HG02840 (cell line): ENCODE measurements around the gene ZC3H4.
"Not testable (repeated sequence)": the region's sequence is repeated elsewhere in the genome, so short reads cannot be mapped to it uniquely, and the experiment has no call there.

Experiments
- ATAC-seq: cut with Tn5 transposase; IDR thresholded peaks from one replicate; pipeline ENCODE4 v1.9.1; 2021; ENCODE audit warnings: mild to moderate bottlenecking, moderate library complexity, moderate number of reproducible peaks; ENCODE audit not compliant: unreplicated experiment, low FRiP score

ZC3H4 gene

DNA sequence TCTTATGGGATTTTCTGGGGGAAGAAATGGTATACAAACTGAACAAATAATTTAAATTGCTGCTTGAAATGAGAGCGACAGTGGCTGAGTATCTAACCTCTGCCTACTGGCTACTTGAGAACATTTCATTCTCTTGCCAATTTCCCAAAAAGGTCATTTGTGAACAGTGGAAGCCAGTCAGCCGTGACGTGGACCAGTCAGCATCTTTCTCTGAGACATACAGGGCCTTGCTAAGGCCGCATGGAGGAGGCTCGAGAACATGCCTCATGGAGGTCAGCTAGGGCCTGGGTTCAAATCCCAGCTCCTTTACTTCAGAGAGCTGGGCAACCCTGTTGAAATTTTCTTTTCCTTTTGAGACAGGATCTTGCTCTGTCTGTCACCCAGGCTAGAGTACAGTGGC, 20.3 kb downstream of the ZC3H4 start:
- ATAC-seq, result no peak

DNA sequence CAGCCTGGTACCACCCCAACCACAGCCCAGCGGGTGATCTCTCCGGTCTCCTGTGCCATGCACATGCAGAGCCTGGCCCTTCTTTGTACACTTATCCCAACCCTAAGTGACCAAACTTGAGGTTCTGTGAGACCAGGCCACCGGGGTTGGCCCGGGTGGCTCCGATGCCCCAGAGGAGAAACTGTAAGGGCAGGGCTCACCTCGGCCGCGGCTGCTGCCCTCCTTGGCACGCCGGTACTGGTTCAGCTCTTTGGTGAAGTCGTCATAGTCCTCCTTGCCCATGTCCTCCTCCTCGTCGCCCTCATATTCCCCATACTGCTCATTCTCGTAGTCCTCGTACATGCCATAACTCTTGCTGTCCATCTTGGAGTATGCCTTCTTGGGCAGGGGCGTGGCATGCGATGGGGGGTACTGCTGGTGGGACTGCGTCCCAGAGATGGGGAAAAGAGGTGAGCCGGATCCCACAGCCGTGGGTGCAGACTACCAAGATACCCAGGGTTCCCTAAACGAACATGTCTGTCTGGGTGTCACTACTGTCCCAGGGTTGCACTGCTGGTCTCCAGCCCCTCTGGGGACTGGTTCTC, 23.7 kb downstream of the ZC3H4 start:
- no peak for ATAC-seq

DNA sequence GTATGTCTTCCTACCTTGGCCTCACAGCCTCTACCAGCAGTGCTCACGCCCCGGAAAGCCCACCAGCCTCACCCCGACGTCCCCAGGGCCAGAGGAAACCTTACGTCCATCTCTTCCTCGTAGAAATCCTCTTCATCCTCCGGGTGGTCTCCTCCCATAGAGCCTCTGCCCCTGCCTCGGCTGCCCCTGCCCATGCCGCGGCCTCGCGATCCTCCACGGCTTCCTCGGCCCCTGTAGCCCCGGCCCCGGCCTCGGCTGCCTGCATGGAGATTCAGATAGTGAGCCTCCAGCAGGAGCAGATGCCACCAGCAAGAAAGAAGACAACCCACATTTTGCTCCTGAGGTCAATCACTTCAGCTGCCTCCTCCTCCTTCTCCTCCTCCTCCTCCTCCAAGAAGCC, 27.3 kb downstream of the ZC3H4 start:
- ATAC-seq, result no peak

DNA sequence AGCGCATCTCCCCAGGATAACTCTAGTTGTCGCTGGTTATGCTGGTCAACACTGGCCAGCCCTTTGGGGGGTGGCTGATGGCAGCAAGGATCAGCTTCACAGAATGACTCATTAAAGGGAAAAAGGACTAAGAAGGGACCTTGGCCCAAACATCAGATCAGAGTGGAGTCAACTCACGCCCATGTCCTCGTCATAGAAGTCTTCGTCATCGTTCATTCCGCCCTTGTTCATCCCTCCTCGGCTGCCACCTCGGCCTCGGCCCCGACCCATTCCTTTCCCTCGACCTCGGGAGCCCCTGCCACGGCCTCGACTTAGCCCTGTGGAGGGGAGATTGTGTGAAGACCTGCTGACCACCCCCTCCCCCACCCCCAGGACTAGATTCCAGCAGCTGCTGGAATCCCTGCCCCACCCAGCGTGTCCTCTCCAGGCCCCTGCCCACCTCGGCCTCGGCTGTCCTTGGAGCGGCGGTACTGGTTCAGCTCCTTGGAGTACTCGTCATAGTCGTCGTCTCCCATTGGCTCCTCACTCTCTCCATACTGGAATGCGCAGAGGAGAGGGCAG, 28.6 kb downstream of the ZC3H4 start:
- no peak for ATAC-seq

DNA sequence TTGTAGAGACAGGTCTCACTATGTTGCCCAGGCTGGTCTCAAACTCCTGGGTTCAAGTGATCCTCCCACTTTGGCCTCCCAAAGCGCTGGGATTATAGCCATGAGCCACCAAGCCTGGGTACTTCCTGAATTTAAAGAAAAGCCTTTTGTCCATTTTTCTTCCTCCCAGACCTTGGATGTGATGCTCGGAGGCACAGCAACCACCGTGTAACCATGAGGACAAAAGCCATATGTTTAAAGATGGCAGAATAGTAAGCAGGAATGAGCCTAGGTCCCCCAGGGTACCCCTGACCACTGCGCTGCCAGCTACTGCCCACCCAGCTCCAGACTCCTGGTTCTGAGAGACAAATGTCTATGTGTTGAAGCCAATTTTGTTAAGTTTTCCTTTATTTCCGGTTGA, 31.1 kb downstream of the ZC3H4 start:
- no peak for ATAC-seq

DNA sequence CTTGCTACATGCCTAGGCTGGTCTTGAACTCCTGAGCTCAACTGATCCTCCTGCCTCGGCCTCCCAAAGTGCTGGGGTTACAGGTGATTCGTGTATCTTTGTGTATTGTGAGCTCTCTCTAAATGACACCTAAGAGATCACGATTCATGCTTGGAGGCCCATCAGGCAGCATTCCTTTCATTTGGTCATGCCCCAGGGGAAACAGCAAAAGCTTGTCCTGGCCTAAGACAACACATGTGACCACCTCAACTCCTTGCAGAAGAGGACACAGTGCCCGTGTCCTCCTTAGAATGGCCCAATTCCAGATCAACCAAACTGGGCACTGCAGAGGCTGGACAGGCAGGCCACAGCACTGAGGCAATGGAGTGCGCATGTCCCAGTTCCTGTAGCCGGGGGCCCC, 32.5 kb downstream of the ZC3H4 start:
- ATAC-seq, result no peak

DNA sequence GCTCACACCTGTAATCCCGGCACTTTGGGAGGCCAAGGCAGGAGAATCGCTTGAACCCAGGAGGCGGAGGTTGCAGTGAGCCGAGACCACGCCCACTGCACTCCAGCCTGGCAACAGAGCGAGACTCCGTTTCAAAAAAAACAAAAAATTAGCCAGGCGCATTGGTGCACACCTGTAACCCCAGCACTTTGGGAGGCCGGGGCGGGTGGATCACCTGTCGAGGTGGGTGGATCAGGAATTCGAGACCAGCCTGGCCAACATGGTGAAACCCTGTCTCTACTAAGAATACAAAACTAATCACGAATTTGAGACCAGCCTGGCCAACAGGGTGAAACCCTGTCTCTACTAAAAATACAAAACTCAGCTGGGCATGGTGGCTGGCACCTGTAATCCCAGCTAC, 35.2 kb downstream of the ZC3H4 start:
- ATAC-seq, result not testable (repeated sequence)

DNA sequence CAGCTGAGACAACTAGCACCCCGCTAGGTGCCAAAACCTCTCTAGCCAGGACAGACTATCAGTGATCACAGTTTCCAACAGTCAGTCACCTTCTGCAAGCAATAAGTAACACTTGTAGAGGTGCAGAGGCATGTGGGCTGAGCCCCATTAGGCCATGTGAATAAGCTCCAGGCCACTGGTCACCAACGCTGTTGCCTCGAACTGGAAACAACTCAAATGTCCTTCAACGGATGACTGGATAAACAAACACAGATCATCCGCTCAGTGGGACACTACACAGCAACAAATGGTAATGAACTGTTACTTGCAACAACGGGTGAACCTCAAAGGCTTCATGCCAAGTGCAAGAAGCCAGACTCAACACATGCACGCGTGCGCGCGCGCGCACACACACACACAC, 37.6 kb downstream of the ZC3H4 start:
- ATAC-seq, result no peak

DNA sequence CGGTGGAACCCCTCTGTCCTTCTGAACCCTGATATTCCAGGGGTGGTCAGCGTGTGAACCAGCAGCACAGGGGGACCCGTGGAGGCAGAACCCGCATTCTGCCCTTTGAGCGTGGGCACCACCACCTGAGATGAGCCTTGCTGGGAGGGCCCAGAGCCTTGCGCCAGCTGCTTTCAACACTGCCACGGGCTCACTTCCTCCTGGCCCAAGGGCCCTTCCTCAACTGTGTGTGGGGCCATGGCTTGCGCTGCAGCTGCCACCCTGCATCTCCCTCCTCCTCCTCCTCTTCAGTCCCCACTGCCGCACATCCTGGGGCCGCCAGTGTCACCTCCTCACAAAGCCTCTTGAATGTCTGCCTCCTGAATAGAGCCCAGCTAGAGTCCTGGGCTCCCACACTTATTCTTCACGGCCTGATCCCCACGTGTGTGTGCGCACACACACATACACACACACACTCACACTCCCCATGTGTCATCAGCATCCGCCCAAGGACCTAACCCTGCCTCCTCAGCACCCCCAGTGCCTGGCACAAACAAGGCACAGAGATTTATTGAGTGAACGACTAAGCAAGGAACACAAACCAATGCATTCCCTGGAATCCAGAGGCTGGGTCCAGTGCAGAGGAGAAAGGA, 38.3 kb downstream of the ZC3H4 start:
- ATAC-seq, result no peak

DNA sequence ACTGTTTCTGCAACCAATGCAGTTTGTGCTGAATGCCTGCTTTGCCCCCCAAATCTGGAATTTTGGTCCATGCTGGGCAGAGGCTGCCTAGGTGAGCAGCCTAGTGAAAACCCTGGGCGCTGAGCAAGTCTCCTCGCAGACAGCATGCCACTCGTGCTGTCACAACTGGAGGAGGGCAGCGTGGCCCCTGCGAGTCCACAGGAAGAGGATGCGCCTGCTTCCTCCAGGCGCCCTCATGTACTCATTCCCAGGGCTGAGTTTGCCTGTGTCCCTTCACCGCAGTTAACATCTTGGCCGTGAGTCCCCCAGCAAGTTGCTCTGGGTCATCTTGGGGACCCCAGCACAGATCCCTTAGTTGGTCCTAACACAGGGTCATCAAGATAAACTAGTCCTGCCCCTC, 39.0 kb downstream of the ZC3H4 start:
- no peak for ATAC-seq

DNA sequence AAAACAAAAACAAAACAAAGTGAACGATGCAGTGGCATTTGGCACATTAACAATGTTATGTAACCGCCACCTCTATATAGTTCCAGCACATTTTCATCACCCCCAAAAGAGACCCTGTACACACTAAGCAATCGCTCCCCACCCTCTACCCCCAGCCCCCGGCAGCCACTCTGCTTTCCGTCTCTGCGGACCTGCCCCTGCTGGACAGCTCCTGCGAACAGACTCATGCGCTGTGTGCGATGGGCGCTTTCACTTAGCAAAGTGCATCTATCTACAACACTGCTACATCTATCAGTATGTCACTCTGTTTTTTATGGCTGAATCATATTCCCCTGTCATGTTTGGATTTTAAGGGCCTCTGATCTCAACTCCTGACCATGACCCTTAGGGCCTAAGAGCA, 40.0 kb downstream of the ZC3H4 start:
- ATAC-seq, result no peak

DNA sequence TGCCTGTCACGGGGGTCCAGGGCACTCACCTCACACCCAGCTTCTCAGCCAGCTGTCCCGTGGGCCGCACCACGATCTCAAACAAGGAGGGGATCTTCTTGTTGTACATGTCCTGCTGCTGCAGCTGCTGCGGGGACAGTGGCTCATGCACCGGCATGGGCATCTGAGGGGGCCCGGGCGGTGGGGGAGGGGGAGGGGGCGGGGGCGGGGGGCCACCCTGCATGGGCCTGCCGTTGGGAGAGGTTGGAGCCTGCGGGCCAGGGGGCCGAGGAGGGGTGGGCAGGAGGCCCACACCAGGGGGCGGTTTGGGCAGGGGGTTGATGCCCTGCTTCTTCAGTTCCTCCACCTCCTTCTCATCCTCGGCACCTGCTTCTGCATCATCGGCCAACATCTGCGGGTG, 41.3 kb downstream of the ZC3H4 start:
- ATAC-seq, result no peak

DNA sequence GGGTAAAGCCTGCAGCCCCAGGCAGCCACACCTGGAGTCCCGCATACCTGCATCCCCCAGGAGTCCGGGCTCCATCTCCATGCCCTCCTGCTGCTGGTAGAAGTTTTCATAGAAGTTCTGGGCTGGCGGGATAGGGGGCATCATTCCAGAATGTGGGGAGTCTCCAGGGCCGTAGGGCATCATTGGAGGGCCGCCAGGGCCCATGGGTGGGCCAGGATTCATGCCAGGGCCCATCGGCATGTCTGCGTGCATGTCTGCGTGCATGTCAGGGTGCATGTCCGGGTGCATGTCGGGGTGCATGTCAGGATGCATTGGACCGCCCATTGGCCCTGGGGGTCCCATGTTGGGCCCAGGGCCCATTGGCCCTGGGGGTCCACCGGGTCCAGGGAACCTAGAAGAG, 41.8 kb downstream of the ZC3H4 start:
- ATAC-seq, result no peak

DNA sequence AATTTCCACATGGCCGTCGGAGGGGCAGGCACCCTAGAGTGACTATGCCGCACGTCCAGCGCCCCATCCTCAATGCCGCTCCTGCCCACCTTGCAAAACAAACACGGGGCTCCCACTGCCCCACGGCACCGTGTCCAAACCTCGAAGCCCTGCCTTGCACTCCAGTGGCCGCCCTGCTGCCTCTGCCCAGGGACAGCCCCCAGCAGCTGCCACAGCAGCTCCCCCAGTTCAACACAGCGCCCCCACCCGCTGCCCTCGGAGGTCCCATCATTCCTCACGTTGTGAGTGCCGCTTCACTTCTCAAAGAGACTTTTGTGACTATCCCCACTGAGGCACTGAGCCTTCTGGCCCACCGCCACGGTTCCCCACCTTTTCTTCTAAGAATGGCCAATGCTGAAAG, 42.8 kb downstream of the ZC3H4 start:
- ATAC-seq, result no peak

DNA sequence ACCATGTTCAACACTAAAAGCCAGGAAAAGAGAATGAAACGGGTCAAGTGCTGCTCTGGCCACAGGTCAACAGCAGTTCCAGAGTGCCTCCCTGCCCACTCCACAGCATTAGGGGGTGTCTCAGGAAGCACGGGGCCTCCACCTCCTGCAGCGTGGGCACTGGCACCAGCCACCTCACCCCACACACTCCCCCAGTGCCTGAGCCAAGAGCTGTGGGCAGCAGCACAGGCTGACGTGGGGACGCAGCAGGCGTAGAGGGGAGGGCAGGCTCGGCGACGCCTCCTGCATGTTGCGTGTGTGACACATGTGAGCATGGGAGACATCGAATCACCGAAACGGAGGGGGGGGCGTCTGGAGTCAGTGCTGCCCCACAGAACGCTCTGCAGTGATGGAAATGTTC, 43.8 kb downstream of the ZC3H4 start:
- no peak for ATAC-seq

DNA sequence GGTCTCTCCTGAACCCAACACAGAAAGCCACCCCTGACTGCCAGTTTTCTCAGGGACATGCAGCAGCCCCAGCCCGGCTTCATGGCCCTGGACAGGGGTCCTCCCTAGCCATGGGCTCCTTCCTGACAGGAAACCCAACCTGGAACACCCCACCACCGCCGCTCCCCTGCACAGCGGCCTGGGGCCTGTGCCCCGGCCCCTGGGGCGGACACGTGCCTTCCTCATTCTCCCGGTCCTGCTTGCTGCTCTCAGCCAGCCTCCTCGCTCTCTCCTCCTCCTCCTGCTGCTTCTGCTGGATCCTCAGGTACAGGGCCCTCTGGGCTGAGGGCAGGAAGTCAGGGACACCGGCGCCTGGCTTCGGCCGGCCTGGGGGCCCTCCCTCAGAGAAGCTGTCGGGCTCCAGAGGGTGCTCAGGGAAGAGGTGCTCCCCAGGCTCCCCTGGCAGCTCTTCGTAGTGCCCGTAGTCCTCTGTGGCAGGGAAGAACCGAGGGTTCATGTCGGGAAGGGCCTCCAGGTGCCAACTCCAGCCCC, 44.6 kb downstream of the ZC3H4 start:
- no peak for ATAC-seq

DNA sequence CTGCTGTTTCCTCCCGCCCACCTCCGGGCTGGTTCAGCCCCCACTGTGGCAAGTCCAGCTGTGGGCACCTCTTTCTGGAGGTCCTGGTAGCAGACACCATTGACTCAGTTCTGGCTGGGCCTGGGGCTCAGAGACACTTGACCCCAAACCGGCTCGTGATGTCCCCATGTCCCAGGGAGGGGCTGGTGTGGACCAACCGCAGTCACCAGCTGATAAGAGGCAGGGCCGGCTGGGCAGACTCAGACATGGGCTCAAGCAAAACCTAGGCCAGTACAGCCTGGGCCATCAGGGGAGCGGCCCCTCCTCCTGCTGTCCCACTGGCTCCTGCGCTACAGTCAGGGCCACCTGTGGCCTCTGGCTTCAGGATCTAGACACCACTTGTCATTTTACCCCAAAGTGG, 45.3 kb downstream of the ZC3H4 start:
- no peak for ATAC-seq

DNA sequence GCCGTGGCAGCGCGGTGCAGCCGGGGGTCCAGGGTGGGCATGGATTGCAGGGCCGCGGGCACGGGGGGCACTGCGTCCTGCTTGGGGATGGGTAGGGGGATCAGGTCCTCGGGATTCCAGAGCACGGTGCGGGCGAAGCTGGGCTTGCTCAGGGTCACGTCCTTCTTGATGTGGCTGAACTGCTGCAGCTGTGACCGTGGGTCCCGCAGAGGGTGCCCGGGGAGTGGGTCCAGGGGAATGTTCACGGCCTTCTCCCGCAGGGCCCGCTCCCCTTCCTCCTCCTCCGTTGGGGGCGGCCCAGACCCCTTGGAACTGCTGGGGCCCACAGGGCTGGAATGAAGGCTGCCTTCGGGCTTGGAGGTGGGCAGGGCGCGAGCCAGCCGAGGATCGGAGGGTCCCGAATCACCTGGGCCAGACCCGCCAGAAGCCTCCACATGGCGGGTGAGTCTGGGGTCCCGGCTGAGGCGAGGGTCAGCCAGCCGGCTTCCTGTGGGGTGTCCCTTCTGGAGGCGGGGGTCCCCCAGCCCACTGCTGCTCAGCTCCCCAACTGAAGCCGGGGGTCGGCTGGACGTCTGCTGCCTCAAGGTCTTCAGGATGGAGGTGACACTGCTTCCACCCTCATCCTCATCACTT, 46.2 kb downstream of the ZC3H4 start:
- no peak for ATAC-seq

DNA sequence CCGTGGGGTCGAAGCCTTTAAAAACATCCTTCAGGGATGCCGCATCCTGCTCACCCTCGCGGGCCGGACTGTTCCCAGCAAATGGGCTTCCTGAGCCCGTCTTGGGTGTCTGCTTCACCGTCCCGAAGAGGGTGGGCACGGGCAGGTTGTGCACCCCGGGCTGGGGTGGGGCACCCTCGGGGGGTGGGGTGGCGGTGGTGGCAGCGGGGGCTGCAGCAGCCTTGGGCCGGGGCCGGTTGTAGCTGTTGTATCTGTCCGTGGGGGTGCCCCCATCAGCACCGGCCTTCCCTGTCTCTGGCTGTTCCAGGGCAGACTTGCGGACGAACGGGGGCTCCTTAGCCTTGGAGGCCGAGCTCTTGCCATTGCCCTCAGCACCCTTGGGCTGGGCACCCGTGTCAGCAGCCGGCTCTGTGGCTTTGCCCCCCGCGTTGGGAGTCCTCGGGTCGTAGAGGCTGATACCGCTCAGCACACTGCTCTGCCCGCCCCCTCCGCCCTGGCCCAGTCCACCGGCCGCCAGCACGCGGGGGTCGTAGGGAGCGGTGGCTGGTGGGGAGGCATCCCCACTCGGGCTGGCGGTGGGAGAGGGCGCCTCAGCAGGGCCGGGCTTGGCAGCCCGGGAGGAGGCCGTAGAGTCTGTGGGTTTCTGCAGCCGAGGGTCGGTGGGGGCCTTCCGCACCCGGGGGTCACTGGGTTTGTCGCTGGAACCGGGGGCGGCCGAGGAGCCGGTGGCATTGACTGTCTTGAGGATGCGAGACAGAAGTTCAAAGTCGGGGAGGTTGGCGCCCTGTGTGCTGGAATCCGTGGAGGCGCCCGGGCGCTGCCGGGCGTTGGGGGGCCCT, 47.0 kb downstream of the ZC3H4 start:
- no peak for ATAC-seq

DNA sequence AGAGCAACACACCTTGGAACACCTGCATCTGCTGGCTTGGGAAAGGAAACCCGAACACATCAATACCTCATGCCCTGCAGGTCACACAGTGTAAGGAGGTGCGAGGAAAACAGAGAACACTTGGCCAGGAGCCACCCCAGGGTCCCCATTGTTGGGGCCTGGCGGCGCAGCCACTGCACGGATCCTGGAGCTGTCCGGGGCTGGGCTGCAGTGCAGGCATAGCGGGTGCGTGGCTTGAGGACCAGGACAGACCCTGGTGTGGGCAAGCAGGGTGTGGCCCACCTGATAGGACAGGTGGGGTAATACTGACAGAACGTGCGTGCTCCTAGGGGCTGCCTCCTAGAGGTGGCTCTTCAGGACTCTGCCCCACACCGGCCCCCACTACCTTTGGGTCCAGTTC, 48.3 kb downstream of the ZC3H4 start:
- no peak for ATAC-seq

DNA sequence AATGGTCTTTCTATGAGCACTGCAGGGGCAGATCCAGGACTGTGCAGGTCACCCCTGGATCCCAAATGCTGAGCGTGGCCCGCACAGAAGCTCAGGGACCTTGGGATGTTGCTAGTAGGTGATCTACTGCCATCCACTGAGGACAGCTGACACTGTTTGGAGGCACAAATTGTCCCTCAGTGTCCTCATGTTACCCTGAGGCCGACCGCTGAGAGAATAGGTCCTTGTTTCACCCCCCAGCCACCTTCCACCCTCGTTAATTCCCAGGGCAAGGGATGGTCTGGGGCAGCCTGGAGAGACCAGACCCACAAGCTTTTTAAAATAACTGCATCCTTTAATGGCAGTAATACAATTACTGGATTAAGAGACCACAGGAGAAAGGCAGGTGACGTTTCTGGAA, 49.7 kb downstream of the ZC3H4 start:
- ATAC-seq, result no peak
